Measurements from ENCODE around the gene CCBE1. TPM values are rescaled to one million over a fixed set of nuclear protein-coding genes. Genes with fewer than 3 reads are reported as not detected.
"Not testable (repeated sequence)": the region's sequence is repeated elsewhere in the genome, so short reads cannot be mapped to it uniquely, and the experiment has no call there.

Gene CCBE1
- total RNA-seq, 1 experiment from 2014 or later: 9.9 TPM

DNA sequence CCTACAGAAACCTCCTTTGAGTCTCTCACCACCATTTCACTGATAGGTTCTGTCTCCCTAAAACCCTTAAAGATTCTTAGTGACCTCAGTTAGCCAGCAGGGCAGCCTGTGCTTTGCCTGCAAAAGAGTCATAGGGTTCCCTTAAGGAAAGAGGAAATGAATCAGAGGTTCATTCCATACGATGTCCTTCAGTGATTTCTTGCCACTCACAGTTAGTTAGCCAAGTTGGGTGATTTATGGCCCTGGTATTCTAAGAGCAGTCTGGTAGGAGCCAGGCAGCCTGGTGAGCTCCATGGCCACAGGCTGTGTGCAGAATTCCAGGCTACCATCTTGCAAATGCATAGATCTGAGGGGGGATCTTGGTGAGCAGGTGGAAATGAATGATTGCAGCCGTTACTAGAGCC, 18.7 kb upstream of the CCBE1 start:
- peak; percentile 97 for DNase-seq (ENCODE audit: low read depth)

- DNase-seq (ENCODE audit: low read depth): no peak
Observed at GRCh38 chr18:59715445-59715844, 18.2 kb upstream of the CCBE1 start.

GRCh38 chr18:59714096-59714495, 16.9 kb upstream of the CCBE1 start:
- not testable (repeated sequence) for DNase-seq (ENCODE audit: low read depth)

- DNase-seq (ENCODE audit: low read depth): no peak
Observed at GRCh38 chr18:59712311-59712710, 15.1 kb upstream of the CCBE1 start.

GRCh38 chr18:59708988-59709387, 11.8 kb upstream of the CCBE1 start:
- DNase-seq (ENCODE audit: low read depth): no peak

DNA sequence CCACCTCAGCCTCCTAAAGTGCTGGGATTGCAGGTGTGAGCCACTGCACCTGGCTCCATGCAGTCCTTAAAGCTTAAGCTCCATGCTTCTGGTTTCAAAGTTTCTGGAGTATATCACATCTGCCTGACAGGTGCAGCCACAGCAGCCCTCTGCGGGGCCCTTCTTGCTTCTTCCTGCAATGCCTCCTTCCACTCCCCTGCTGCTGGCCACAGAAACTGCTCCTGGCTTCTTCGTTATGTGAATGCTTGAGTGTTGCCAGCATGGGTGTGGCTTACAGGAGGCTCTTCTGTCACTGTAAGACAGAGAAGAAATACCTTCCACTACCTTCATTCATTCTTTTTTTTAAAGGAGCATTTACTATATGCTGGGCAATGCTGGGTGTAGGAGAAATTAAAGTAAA, 10.1 kb upstream of the CCBE1 start:
- no peak for DNase-seq (ENCODE audit: low read depth)

GRCh38 chr18:59706499-59706898, 9.3 kb upstream of the CCBE1 start:
- no peak for DNase-seq (ENCODE audit: low read depth)

DNA sequence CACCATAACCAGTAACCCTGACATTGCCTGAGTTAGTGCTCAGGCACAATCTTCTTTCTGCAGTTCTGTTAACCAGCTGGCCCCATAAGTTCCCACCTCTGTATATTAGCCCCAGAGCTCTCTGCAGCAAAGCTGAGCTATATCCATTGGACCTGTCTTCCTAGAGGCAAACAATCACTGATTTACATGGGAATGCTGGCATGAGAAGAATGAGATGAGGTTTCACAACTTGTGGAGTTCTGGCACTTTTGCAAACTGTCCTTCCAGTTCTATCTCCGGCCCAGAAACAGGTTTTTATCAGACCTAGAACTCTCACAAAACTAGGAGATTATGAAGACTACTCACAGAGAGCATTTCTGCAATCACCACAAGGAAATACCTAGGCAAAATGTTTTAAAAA, 7.9 kb upstream of the CCBE1 start:
- DNase-seq (ENCODE audit: low read depth): no peak

GRCh38 chr18:59704146-59704545, 6.9 kb upstream of the CCBE1 start:
- no peak for DNase-seq (ENCODE audit: low read depth)

DNA sequence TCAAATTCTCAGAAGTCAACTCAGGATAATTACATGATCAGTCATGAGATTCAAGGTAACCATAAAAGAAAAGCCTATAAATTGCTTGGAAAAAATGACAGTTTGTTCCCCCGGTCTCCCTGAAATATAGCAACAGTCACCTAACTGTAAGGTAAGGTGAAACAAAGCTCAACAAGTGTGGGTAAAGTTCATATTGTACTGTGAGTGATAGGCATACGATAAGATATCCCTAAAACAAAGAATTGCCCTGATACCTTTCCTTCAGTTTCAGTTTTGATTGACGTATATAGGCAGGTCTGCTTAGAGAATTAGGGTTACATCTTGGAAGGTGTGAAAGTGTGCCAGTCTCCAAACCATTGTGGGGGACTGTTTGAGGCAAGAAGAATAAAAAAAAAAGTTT, 4.0 kb upstream of the CCBE1 start:
- DNase-seq (ENCODE audit: low read depth): no peak

DNA sequence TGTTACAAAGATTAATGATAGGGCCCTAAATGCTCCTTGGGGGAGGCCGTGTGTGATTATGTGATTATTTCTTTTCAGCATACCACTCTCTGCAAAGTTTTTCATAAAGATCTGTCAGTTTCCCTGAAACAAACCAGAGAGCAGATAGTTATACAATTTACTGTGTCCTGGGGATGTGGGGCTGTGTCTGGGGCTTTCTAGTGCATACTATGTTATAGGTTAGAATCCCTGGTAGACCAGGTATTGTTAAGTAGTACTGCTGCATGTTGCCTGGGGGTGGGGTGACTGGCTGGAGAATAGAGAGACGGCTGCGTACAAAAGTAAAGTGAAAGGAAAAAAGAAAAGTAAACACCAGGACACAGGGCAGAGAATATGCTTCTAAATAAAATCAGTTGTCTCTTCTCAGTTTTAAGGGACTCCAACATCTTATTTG, 3.3 kb upstream of the CCBE1 start:
- no peak for DNase-seq (ENCODE audit: low read depth)

- DNase-seq (ENCODE audit: low read depth): no peak
Observed at GRCh38 chr18:59699750-59700534, 2.7 kb upstream of the CCBE1 start.

- DNase-seq (ENCODE audit: low read depth): no peak
Observed at GRCh38 chr18:59699061-59699460, 1.8 kb upstream of the CCBE1 start.

- no peak for DNase-seq (ENCODE audit: low read depth)
Observed at GRCh38 chr18:59696311-59697235, 650 bp downstream of the CCBE1 start.

DNA sequence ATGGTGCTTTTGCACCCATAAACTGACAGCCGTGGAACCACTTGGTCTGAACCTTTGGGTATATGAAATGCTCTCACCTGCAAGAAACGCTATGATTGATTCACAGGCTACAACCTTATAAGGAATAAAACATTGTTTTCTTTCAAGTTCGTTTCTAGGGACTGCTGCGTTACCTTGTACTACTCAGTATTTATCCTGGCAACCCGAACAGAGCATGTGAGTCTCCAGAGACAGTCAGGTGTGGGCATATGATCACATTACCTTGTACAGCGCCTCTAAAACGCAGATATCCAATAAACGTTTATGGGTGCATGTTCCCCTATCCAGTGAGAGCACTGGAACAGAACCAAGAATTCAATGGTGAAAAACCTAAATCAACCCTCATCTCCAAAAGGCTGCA, 1.7 kb downstream of the CCBE1 start:
- DNase-seq (ENCODE audit: low read depth): no peak

DNA sequence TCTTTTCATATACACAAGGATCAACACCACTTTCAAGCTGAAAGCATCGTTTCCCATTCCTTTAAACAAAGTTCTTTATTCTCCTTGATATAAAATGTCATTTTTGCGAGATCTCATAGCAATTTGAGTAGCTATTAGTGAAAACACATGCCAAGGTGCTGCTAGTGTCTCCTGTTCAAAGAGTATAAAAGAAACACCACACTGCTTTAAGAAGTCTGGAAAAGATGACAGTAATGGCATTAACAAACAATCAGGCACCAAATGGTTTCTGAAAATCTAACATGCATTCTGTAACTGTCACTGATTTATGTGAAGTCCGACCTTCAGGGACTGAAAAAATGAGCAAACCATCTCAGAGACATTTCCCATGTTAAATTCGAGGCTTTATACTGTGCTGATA, 2.4 kb downstream of the CCBE1 start:
- no peak for DNase-seq (ENCODE audit: low read depth)

DNA sequence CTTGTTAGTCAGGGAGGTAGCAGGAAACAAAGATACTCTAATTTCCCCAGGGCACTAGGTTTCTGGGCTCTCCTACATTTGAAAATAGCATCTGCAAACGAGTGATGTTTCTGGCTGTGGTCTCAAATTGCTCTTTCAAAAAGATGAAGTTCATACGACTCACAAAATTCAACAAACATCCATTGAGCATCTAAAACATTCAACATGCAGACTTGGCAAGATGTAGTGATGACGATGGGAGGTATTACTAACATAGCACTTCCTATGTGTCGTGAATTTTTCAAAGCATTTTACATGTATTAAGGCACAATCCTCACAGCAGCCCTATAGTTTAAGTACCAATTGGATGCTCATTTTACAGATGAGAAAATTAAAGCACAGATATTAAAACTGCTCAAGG, 5.2 kb downstream of the CCBE1 start:
- no peak for DNase-seq (ENCODE audit: low read depth)

DNA sequence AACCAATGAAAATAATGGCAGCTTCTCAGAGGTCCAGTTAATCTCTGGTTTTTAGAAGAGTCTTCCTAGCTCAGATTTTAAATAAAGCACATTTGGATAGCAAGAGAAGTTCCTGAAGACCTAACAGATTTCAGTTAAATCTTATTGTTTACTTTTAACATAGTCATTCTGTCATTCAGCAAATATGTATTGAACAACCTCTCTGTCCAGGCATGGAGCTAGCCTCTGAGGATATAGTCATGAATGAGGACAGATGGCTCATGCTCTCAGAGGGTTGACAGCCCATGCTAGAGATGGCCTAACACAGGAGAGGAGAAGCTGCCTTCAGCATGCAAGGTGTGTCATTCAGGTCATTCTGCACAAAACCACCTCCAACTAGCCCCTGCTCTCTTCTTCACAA, 6.2 kb downstream of the CCBE1 start:
- peak; percentile 70 for DNase-seq (ENCODE audit: low read depth)

GRCh38 chr18:59690186-59690982, 6.8 kb downstream of the CCBE1 start:
- DNase-seq (ENCODE audit: low read depth): no peak

GRCh38 chr18:59689756-59690155, 7.5 kb downstream of the CCBE1 start:
- DNase-seq (ENCODE audit: low read depth): no peak

DNA sequence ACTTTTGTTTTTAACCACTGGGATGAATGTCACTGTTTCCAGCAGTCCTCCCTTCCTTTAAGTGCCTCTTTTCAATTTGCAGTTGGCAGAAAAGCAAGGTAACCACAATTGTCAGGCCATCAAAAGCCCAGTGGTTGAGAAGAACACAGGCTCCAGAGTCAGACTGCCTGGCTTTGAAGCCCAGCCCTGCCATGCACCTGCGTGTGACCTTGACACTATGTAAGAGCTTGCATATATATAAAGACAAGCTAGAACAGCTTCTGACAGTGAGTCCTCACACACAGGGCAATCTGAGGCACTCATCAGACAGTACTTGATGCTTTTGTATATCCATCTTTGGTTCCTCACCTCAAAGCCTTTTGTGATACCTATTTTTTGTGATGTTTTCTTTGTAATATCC, 11.0 kb downstream of the CCBE1 start:
- DNase-seq (ENCODE audit: low read depth): no peak

DNA sequence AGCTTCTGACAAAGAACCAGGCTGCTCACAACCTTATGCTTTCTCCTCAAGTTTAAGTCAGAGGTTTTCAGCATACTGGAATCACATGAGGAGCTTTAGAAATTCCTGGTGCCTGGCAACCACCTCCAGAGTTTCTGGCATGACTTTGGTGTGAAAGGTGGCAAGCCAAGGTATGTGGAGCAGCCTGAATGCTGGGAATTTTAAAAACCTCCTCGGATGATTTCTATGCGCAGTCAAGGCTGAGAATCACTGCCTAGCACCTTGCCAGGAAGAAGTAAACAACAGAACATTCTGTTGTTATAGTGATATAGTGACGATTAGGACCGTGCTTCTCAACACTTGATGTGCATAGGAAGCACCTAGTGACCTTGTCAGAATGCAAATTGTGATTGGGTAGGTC, 11.7 kb downstream of the CCBE1 start:
- no peak for DNase-seq (ENCODE audit: low read depth)

All from RPMI7951 (cell line).